HEK293 (cell line): Measurements from ENCODE around the gene TP53I3.

Experiments used
- BCL11A ChIP-seq: fragments of 450-650 bp; formaldehyde crosslinking; IDR thresholded peaks from 2 replicates; pipeline ENCODE4 v1.5.1; 2016; ENCODE audit warnings: low read depth, missing biosample characterization, missing genetic modification characterization
- RBAK ChIP-seq: fragments of 450-650 bp; formaldehyde crosslinking; IDR thresholded peaks from 2 replicates; pipeline ENCODE4 v1.5.1; 2016; ENCODE audit warnings: missing biosample characterization, missing genetic modification characterization
- REPIN1 ChIP-seq: fragments of 450-650 bp; formaldehyde crosslinking; IDR thresholded peaks from 2 replicates; pipeline ENCODE4 v1.5.1; 2017; ENCODE audit warnings: missing biosample characterization, missing genetic modification characterization, low read depth
- ZNF10 ChIP-seq: fragments of 450-650 bp; formaldehyde crosslinking; IDR thresholded peaks from 2 replicates; pipeline ENCODE4 v1.5.1; 2017; ENCODE audit warnings: missing biosample characterization, missing genetic modification characterization
- ZNF184 ChIP-seq: fragments of 450-650 bp; IDR thresholded peaks from 2 replicates; pipeline ENCODE4 v1.5.1; 2018; ENCODE audit warnings: missing biosample characterization, mild to moderate bottlenecking, missing genetic modification characterization
- ZNF239 ChIP-seq: fragments of 450-650 bp; formaldehyde crosslinking; IDR thresholded peaks from 2 replicates; pipeline ENCODE4 v1.5.1; 2016; ENCODE audit warnings: missing biosample characterization, missing genetic modification characterization
- ZNF274 ChIP-seq, 2 experiments: fragments of 200-500 bp in 1 of 2; fragments of 450-650 bp in 1 of 2; sonication (Bioruptor generic) in 1 of 2; formaldehyde crosslinking in 1 of 2; IDR thresholded peaks; 2 replicates each; pipeline versions ENCODE4 v1.5.1 to v1.6.1; 2014 to 2016; ENCODE audit warnings: borderline replicate concordance in 1 of 2, inconsistent platforms in 1 of 2, low read length in 1 of 2, missing biosample characterization in 1 of 2, missing genetic modification characterization in 1 of 2
- ZNF302 ChIP-seq: fragments of 450-650 bp; formaldehyde crosslinking; IDR thresholded peaks from 2 replicates; pipeline ENCODE4 v1.5.1; 2016; ENCODE audit warnings: missing biosample characterization, missing genetic modification characterization, low read depth
- ZNF521 ChIP-seq: fragments of 450-650 bp; formaldehyde crosslinking; IDR thresholded peaks from 2 replicates; pipeline ENCODE4 v1.5.1; 2017; ENCODE audit warnings: missing biosample characterization, mild to moderate bottlenecking, missing genetic modification characterization
- ZNF776 ChIP-seq: fragments of 450-650 bp; formaldehyde crosslinking; IDR thresholded peaks from 2 replicates; pipeline ENCODE4 v1.5.0; 2017; ENCODE audit warnings: missing biosample characterization, missing genetic modification characterization, borderline replicate concordance
- TF ChIP-seq, protein P1 (sequence below): fragments of 450-650 bp; formaldehyde crosslinking; IDR thresholded peaks from 2 replicates; pipeline ENCODE4 v1.5.1; 2016; ENCODE audit warnings: missing biosample characterization, missing genetic modification characterization
- TF ChIP-seq, protein P2 (sequence below): fragments of 450-650 bp; formaldehyde crosslinking; IDR thresholded peaks from 2 replicates; pipeline ENCODE4 v1.5.1; 2016; ENCODE audit warnings: missing biosample characterization, missing genetic modification characterization

DNA sequence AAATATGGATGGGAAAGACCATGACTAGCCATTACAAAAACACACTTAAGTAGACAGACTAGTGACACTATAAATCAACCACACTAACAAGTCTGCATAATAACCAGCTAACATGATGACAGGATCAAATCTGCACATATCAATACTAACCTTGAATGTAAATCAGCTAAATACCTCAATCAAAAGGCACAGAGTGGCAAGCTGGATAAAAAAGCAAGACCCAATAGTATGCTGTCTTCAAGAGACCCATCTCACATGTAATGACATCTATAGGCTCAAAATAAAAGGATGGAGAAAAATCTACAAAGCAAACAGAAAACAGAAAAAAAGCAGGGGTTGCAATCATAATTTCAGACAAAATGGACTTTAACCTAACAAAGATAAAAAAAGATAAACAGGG is 22.2 kb upstream of the TP53I3 start:
- TF ChIP-seq ZNF776 (tag by site-specific recombination) = no peak
- TF ChIP-seq, protein P1, sequence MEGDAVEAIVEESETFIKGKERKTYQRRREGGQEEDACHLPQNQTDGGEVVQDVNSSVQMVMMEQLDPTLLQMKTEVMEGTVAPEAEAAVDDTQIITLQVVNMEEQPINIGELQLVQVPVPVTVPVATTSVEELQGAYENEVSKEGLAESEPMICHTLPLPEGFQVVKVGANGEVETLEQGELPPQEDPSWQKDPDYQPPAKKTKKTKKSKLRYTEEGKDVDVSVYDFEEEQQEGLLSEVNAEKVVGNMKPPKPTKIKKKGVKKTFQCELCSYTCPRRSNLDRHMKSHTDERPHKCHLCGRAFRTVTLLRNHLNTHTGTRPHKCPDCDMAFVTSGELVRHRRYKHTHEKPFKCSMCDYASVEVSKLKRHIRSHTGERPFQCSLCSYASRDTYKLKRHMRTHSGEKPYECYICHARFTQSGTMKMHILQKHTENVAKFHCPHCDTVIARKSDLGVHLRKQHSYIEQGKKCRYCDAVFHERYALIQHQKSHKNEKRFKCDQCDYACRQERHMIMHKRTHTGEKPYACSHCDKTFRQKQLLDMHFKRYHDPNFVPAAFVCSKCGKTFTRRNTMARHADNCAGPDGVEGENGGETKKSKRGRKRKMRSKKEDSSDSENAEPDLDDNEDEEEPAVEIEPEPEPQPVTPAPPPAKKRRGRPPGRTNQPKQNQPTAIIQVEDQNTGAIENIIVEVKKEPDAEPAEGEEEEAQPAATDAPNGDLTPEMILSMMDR (tag by site-specific recombination) = no peak
- no peak for TF ChIP-seq BCL11A (tag by site-specific recombination)
- TF ChIP-seq ZNF521 (tag by site-specific recombination) = no peak
- no peak for TF ChIP-seq ZNF239 (tag by site-specific recombination)
- TF ChIP-seq ZNF274 (IDR thresholded peaks at IDR 0.05; ENCODE audit: low read length) = no peak
- TF ChIP-seq ZNF274 (tag by site-specific recombination; IDR thresholded peaks at IDR 0.05; ENCODE audit: borderline replicate concordance) = no peak
- TF ChIP-seq, protein P2, sequence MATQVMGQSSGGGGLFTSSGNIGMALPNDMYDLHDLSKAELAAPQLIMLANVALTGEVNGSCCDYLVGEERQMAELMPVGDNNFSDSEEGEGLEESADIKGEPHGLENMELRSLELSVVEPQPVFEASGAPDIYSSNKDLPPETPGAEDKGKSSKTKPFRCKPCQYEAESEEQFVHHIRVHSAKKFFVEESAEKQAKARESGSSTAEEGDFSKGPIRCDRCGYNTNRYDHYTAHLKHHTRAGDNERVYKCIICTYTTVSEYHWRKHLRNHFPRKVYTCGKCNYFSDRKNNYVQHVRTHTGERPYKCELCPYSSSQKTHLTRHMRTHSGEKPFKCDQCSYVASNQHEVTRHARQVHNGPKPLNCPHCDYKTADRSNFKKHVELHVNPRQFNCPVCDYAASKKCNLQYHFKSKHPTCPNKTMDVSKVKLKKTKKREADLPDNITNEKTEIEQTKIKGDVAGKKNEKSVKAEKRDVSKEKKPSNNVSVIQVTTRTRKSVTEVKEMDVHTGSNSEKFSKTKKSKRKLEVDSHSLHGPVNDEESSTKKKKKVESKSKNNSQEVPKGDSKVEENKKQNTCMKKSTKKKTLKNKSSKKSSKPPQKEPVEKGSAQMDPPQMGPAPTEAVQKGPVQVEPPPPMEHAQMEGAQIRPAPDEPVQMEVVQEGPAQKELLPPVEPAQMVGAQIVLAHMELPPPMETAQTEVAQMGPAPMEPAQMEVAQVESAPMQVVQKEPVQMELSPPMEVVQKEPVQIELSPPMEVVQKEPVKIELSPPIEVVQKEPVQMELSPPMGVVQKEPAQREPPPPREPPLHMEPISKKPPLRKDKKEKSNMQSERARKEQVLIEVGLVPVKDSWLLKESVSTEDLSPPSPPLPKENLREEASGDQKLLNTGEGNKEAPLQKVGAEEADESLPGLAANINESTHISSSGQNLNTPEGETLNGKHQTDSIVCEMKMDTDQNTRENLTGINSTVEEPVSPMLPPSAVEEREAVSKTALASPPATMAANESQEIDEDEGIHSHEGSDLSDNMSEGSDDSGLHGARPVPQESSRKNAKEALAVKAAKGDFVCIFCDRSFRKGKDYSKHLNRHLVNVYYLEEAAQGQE (tag by site-specific recombination) = no peak
- no peak for TF ChIP-seq RBAK
- TF ChIP-seq ZNF10 (tag by site-specific recombination) = no peak
- no peak for TF ChIP-seq ZNF302
- TF ChIP-seq ZNF184 (tag by site-specific recombination) = no peak
- no peak for TF ChIP-seq REPIN1 (tag by site-specific recombination)
